Effector memory CD4-positive, alpha-beta T cell (primary cell): Measurements from ENCODE around the gene MIDN.
A peak's percentile ranks its signal among the peaks of the same experiment; 100 is the strongest.

Experiments used
- DNase-seq, 3 donors: peaks; one replicate each; pipeline ENCODE4 v3.0.0-alpha.2; 2020
- H3K27ac ChIP-seq: 2 replicates; pipeline ENCODE4 v1.7.0; 2013; ENCODE audit warnings: mild to moderate bottlenecking, low read length, moderate library complexity; ENCODE audit not compliant: insufficient read depth, poor library complexity, severe bottlenecking
- H3K27me3 ChIP-seq: replicated peaks from 2 replicates; pipeline ENCODE4 v1.7.0; 2013; ENCODE audit warnings: mild to moderate bottlenecking, low read length; ENCODE audit not compliant: insufficient read depth, control insufficient read depth, poor library complexity, severe bottlenecking
- H3K36me3 ChIP-seq: 2 replicates; pipeline ENCODE4 v1.7.0; 2013; ENCODE audit warnings: mild to moderate bottlenecking, low read length, moderate library complexity; ENCODE audit not compliant: control insufficient read depth, insufficient read depth
- H3K4me1 ChIP-seq: 2 replicates; pipeline ENCODE4 v1.7.0; 2013; ENCODE audit warnings: low read length, mild to moderate bottlenecking; ENCODE audit not compliant: control insufficient read depth, insufficient read depth, poor library complexity, severe bottlenecking
- H3K4me3 ChIP-seq: 2 replicates; pipeline ENCODE4 v1.7.0; 2013; ENCODE audit warnings: low read length, low read depth, mild to moderate bottlenecking; ENCODE audit not compliant: insufficient read depth, poor library complexity, severe bottlenecking
- H3K9me3 ChIP-seq: 2 replicates; pipeline ENCODE4 v1.7.0; 2013; ENCODE audit warnings: mild to moderate bottlenecking, low read length, moderate library complexity; ENCODE audit not compliant: control insufficient read depth

The MIDN gene

GRCh38 chr19:1248786-1249297 is 459 bp downstream of the MIDN start:
- peaks cover 47% of the 10 kb centered on the region for H3K4me1 ChIP-seq
- peak; percentile 77 to 84 (median 78) for DNase-seq

DNA sequence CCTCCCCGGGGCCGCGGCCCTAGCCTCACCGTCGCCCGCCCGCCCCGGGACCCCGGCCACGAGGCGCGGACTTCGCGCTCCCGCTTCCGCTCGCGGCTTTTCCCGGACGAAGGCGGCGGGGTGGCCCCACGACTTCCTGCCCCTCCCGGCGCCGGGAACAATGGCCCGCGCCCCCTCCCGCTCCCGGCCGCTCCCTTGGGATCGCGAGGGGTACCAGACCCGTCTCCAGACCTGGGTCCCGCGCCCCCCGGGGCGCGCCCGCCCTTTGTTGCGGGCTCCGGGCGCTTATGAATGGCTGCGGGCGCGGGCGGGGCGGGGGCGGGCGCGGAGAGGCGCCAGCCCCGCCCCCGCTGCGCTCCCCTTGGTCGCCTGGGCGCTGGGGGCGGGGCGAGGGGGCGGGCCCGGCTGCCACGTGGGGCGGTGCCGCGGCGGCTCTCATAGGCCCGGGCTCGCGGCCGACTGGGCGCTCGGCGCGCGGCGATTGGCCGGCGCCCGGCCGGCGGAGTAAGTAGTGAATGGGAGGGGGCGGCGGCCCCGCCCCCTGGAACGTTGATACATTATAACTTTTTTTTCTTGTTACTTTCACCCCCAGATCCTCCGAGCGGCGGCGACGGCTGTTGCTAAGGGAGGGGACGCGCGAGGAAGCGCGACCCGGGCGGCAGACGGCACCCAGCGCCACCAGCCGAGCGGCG is 1.1 kb downstream of the MIDN start:
- peaks cover 12% of the 10 kb centered on the region for H3K36me3 ChIP-seq
- H3K27me3 ChIP-seq: no peaks in the 10 kb centered on the region
- H3K9me3 ChIP-seq: no peaks in the 10 kb centered on the region
- peak overlapping the region; percentile 90 for H3K27ac ChIP-seq
- DNase-seq: peak; percentile 89 to 94 (median 91)
- H3K4me3 ChIP-seq: peak overlapping the region; percentile 96
- H3K4me1 ChIP-seq: peaks cover 48% of the 10 kb centered on the region

More at GRCh38 chr19:1248786-1249297, 459 bp downstream of the MIDN start:
- peak overlapping the region; percentile 90 for H3K27ac ChIP-seq
- H3K9me3 ChIP-seq: no peaks in the 10 kb centered on the region
- no peaks in the 10 kb centered on the region for H3K27me3 ChIP-seq
- H3K36me3 ChIP-seq: peaks cover 6% of the 10 kb centered on the region
- peak overlapping the region; percentile 62 for H3K4me3 ChIP-seq

DNA sequence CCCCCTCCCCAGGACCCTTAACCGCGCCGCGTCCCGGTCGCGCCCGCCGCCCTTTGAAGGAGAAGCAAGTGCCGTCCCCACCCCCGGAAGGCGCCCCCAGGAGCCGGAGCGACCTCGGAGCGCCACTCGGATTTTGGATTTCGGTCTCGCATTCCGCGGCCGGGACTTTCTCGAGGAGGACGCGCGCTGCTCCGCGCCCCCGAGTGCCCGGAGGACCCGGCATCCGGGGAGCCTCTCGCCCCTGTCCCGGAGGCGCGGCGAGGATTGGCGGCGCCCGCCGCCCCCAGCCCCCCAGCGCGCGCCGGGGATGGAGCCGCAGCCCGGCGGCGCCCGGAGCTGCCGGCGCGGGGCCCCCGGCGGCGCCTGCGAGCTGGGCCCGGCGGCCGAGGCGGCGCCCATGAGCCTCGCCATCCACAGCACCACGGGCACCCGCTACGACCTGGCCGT is 1.6 kb downstream of the MIDN start:
- H3K36me3 ChIP-seq: peaks cover 17% of the 10 kb centered on the region
- peaks cover 48% of the 10 kb centered on the region for H3K4me1 ChIP-seq

DNA sequence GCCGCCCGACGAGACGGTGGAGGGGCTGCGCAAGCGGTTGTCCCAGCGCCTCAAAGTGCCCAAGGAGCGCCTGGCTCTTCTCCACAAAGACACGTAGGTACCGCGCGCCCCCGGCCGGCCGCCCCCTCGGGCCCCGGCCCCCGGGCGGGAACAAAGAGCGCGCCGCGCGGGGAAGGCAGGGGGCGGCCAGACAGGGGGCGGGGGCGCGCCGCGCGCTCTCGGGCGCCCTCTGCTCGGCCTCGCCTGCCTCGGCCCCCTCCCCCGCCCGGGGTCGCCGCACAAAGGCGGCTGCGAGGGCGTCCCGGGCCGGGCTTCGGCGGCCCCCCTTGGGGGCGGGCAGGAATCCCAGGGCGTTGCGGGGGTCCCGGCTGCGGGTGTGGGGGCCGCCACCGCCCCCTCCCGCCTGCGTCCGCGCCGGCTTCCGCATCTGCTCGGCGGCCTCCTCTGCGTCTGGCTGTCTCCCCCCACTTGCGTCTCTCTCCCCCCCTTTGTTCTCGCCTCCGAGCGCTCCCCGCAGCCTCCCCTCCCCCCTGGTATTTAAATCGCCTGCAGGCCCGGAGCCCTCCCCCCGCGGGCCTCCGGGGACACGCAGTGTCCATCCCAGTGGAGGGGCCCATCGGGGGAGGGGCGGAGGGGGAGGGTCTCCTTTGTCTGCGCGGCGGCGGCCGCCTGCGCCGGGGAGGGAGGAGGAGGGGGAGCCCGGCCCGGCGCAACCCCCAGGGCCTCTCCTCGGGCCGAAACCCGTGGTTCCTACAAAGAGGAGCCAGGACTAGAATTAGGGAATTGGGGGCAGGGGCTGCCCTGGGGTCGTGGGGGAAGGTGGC is 2.3 kb downstream of the MIDN start:
- no peaks in the 10 kb centered on the region for H3K27me3 ChIP-seq
- no peaks in the 10 kb centered on the region for H3K9me3 ChIP-seq
- peak; percentile 43 to 50 (median 50) for DNase-seq
- peak overlapping the region; percentile 96 for H3K4me3 ChIP-seq
- peaks cover 50% of the 10 kb centered on the region for H3K4me1 ChIP-seq
- H3K36me3 ChIP-seq: peaks cover 24% of the 10 kb centered on the region
- H3K27ac ChIP-seq: peak overlapping the region; percentile 89

More for the DNA sequence above, 1.6 kb downstream of the MIDN start:
- no peak for DNase-seq
- H3K9me3 ChIP-seq: no peaks in the 10 kb centered on the region
- H3K27ac ChIP-seq: peak overlapping the region; percentile 89
- H3K4me3 ChIP-seq: peak overlapping the region; percentile 96
- no peaks in the 10 kb centered on the region for H3K27me3 ChIP-seq

DNA sequence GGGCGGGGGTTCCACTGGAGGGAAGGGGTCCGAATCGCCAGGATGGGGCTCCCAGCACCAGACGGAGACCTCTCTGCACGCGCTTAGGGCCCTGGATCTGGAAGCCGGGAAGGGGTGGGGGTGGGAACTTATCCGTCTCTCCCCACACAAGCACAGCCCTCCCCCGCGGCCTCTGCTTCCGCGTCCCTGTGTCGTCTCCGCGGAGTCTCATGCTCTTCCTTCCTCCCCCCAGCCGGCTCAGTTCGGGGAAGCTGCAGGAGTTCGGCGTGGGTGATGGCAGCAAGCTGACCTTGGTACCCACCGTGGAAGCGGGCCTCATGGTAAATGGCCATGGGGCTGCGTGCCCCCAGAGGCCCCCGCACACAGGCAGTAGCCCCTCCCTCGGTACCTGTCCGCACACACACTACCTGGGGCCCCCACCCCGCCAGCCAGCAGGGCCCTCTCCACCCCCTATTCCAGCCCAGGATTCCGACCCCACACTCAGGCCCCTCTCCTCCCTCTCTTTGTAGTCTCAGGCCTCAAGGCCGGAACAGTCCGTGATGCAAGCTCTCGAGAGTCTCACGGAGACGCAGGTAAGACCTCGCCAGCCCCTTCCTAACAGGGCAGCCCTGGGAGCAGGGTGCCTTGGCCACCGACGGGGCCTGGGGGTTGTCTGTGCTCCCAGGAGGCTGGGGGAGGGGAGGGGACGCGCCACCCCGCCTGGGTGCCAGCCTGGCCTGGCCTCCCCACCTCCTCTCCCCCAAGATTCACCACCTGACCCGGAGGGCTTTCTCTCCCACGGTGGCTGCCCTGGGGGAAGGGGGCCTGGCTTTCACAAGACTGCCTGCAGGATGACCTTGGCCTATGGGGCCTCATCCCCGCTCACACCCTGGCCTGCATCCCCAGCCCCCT is 3.2 kb downstream of the MIDN start:
- DNase-seq: peak; percentile 44 to 65 (median 57)
- no peaks in the 10 kb centered on the region for H3K9me3 ChIP-seq
- H3K4me1 ChIP-seq: peaks cover 53% of the 10 kb centered on the region
- peak overlapping the region; percentile 96 for H3K4me3 ChIP-seq
- H3K36me3 ChIP-seq: peaks cover 31% of the 10 kb centered on the region
- H3K27ac ChIP-seq: peak overlapping the region; percentile 89
- no peaks in the 10 kb centered on the region for H3K27me3 ChIP-seq

DNA sequence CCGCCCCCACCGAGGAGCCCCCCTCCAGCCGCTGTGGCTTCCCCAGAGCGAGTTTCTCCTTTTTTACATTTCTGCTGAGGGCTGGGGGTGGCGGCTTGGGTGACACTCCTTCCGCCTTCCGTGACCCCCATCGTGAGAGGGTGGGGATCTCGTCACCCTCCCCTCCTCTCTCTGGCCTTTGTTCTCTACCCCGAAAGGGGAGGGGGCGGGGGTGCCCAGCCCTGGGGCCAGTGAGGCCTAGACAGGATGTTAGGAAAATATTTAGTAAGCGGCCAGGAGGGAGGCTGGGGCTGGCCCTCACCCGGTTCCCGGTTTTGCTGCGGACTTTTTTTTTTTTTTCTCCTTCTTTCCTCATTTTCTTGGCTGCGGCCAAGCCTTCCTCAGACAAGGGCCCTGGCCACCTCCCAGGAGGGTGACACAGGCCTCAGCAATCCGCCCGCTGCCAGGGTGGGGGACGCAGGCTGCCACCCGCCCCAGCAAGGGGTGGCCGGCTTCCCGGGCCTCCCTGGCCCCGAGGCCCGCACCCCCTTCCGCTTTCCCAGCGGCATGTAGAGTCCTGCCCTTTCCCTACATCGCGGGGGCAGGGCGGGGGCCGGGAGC is 3.9 kb downstream of the MIDN start:
- Histone ChIP-seq H3K27me3 (no peaks in the 10 kb centered on the region), H3K36me3 (peaks cover 38% of the 10 kb centered on the region), H3K4me1 (peaks cover 59% of the 10 kb centered on the region), H3K9me3 (no peaks in the 10 kb centered on the region), H3K4me3 (peak overlapping the region; percentile 96), H3K27ac (peak overlapping the region; percentile 89)
- peak; percentile 47 to 58 (median 52) for DNase-seq

DNA sequence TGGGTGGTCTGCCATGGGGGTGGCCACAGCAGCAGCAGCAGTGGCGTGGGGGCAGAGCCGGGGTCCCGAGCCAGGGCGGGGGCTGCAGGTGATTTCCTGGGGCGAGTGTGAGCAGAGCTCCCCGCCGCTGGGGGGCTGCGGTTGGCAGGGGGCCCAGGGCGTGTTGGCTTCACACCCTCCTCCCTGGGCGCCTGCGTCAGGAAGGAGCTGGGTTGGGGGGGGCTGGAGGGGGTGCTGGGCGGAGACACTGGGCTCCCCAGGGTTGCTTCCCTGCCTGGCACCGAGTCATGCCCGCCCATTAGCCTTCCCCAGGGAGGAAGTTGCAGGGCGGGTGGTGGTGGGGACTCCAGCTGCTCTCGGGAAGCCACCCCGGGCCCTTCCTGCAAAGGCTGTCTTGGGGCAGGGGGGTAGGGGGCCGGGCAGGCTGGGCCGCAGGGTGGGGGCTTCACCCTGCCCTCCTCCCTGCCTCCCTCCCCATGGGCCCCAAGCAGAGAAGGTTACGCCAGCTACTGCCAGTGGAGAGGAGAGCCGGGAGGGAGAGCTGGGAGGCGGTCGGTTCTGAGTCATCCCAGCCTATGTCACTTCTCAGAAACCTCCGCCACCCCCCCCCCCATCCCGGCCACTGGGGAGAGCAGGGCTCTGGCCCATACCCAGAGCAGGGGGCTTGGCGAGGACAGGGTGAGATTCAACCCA is 4.6 kb downstream of the MIDN start:
- H3K27ac ChIP-seq: peak overlapping the region; percentile 89
- H3K9me3 ChIP-seq: no peaks in the 10 kb centered on the region
- peaks cover 45% of the 10 kb centered on the region for H3K36me3 ChIP-seq
- peak overlapping the region; percentile 96 for H3K4me3 ChIP-seq
- no peaks in the 10 kb centered on the region for H3K27me3 ChIP-seq
- DNase-seq: peak; percentile 70 to 73 (median 73)
- peaks cover 62% of the 10 kb centered on the region for H3K4me1 ChIP-seq

DNA sequence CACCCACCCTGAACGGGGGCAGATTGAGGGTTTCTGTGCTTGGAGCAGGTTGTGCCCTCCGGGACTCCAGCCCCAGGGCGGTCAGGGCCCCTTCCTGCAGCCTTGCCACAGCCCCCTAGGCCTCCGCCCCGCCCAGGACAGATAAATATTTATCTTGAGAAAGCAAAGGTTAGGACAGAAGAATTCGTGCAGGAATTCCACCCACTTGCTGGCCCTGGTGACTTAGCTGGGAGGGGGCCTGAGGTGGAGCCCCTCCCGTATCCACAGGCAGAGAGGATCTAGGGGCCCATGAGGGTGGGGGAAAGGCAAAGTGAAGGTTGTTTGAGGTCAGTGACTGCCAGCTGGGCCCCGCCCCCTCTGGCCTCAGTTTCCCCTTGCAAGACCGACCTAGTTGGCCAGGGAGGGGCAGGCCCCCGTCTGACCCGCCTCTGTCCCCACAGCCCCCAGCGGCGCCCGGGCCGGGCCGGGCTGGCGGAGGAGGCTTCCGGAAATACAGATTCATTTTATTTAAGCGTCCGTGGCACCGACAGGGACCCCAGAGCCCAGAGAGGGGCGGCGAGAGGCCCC is 5.2 kb downstream of the MIDN start:
- peak overlapping the region; percentile 96 for H3K4me3 ChIP-seq
- peak overlapping the region; percentile 89 for H3K27ac ChIP-seq
- H3K36me3 ChIP-seq: peaks cover 48% of the 10 kb centered on the region
- H3K4me1 ChIP-seq: peaks cover 66% of the 10 kb centered on the region
- no peaks in the 10 kb centered on the region for H3K9me3 ChIP-seq
- DNase-seq: no peak
- H3K27me3 ChIP-seq: no peaks in the 10 kb centered on the region
